ENCODE results near the gene ANXA3.

GRCh38 chr4:78510108-78510507 lies 41.5 kb upstream of the ANXA3 start:
- TF ChIP-seq CTCF (IDR thresholded peaks at IDR 0.05) (no peak), POLR2A (IDR thresholded peaks at IDR 0.05) (no peak)

Measured in tibial nerve (tissue), 3 donors.